ENCODE measurements around the gene TRIM49D2. TPM values are rescaled to one million over a fixed set of nuclear protein-coding genes. Genes with fewer than 3 reads are reported as not detected.

TRIM49D2 gene
- total and polyA plus RNA-seq, 4 experiments from 2014 or later = not detected

Other genes starting within 250 kb of the TRIM49D2 start
- gene TRIM77, start 213.8 kb upstream of the TRIM49D2 start, total RNA-seq = not detected
- gene TRIM77, start 213.8 kb upstream of the TRIM49D2 start, polyA plus RNA-seq = not detected
- gene TRIM49, start 115.5 kb upstream of the TRIM49D2 start, total RNA-seq = not detected
- gene TRIM49, start 115.5 kb upstream of the TRIM49D2 start, polyA plus RNA-seq = not detected
- not detected for gene TRIM64B, start 45.6 kb upstream of the TRIM49D2 start, total RNA-seq
- not detected for gene TRIM64B, start 45.6 kb upstream of the TRIM49D2 start, polyA plus RNA-seq
- not detected for gene TRIM49D1, start 1.8 kb upstream of the TRIM49D2 start, total RNA-seq
- not detected for gene TRIM49D1, start 1.8 kb upstream of the TRIM49D2 start, polyA plus RNA-seq
- gene TRIM64, start 42.0 kb downstream of the TRIM49D2 start, total RNA-seq = not detected
- not detected for gene TRIM64, start 42.0 kb downstream of the TRIM49D2 start, polyA plus RNA-seq
- not detected for gene TRIM49C, start 107.0 kb downstream of the TRIM49D2 start, total RNA-seq
- gene TRIM49C, start 107.0 kb downstream of the TRIM49D2 start, polyA plus RNA-seq = not detected
- not detected for gene UBTFL1, start 161.9 kb downstream of the TRIM49D2 start, total RNA-seq
- gene UBTFL1, start 161.9 kb downstream of the TRIM49D2 start, polyA plus RNA-seq = not detected
- not detected for gene NAALAD2, start 210.6 kb downstream of the TRIM49D2 start, total RNA-seq
- gene NAALAD2, start 210.6 kb downstream of the TRIM49D2 start, polyA plus RNA-seq = under 1 TPM in 1 of 2 donors, not detected in 1; 0.08 TPM

Measured in CD4-positive, alpha-beta memory T cell (primary cell).